Neural cell (in vitro differentiated cells): ENCODE data around the gene HDAC9. TPM values are rescaled to one million over a fixed set of nuclear protein-coding genes. Genes with fewer than 3 reads are reported as not detected.

ENCODE experiments used
- H2AFZ ChIP-seq: fragments of 200-600, 300-800 bp; sonication (generic), shearing (Covaris generic); 2 replicates; pipeline ENCODE4 v1.6.0; 2014; ENCODE audit warnings: low read depth, mild to moderate bottlenecking, antibody characterized with exemption, low read length, moderate library complexity
- H3F3A ChIP-seq: fragments of 200-600 bp; shearing (Covaris generic); 2 replicates; pipeline ENCODE4 v1.6.1; 2016; ENCODE audit warnings: mild to moderate bottlenecking, moderate library complexity, mixed read lengths, antibody characterized with exemption, low read length; ENCODE audit not compliant: insufficient read depth, poor library complexity, severe bottlenecking
- H3K27ac ChIP-seq: fragments of 200-600, 300-800 bp; sonication (generic), shearing (Covaris generic); 2 replicates; pipeline ENCODE4 v1.5.1; 2014; ENCODE audit warnings: mild to moderate bottlenecking, low read length, moderate library complexity
- H3K27me3 ChIP-seq: fragments of 300-800, 200-600 bp; sonication (generic), shearing (Covaris generic); 2 replicates; pipeline ENCODE4 v1.6.0; 2014; ENCODE audit warnings: mild to moderate bottlenecking, low read depth, low read length, moderate library complexity; ENCODE audit not compliant: insufficient read depth
- H3K36me3 ChIP-seq: fragments of 300-800, 200-600 bp; sonication (generic), shearing (Covaris generic); 2 replicates; pipeline ENCODE4 v1.5.1; 2014; ENCODE audit warnings: mild to moderate bottlenecking, antibody characterized with exemption, low read length, moderate library complexity; ENCODE audit not compliant: insufficient read depth
- H3K4me2 ChIP-seq: fragments of 300-800, 200-600 bp; sonication (generic), shearing (Covaris generic); 2 replicates; pipeline ENCODE4 v1.6.0; 2014; ENCODE audit warnings: mild to moderate bottlenecking, low read length
- H3K4me3 ChIP-seq: fragments of 300-800, 200-600 bp; sonication (generic), shearing (Covaris generic); 2 replicates; pipeline ENCODE4 v1.5.1; 2014; ENCODE audit warnings: mild to moderate bottlenecking, low read length, moderate library complexity
- H3K79me2 ChIP-seq: fragments of 200-600 bp; shearing (Covaris generic); replicated peaks from 2 replicates; pipeline ENCODE4 v1.6.0; 2014; ENCODE audit warnings: mild to moderate bottlenecking, low read length, moderate library complexity; ENCODE audit not compliant: insufficient read depth
- H3K9ac ChIP-seq: fragments of 300-800, 200-600 bp; sonication (generic), shearing (Covaris generic); 2 replicates; pipeline ENCODE4 v1.6.1; 2016; ENCODE audit warnings: mild to moderate bottlenecking, low read length, mixed read lengths
- H3K9me2 ChIP-seq: fragments of 200-600 bp; shearing (Covaris generic); 2 replicates; pipeline ENCODE4 v1.6.1; 2016; ENCODE audit warnings: mild to moderate bottlenecking, low read length, mixed read lengths; ENCODE audit not compliant: insufficient read depth
- H3K9me3 ChIP-seq: fragments of 200-600, 300-800 bp; sonication (generic), shearing (Covaris generic); 2 replicates; pipeline ENCODE4 v1.6.1; 2016; ENCODE audit warnings: mild to moderate bottlenecking, mixed run types, low read length, moderate library complexity, mixed read lengths
- H4K20me1 ChIP-seq: fragments of 200-600 bp; shearing (Covaris generic); 2 replicates; pipeline ENCODE4 v1.6.1; 2016; ENCODE audit warnings: mild to moderate bottlenecking, mixed run types; ENCODE audit not compliant: insufficient read depth
- EP300 ChIP-seq: fragments of 450-650 bp; conservative IDR thresholded peaks from 2 replicates; pipeline ENCODE4 v1.6.1; 2014; ENCODE audit warnings: antibody characterized with exemption, mild to moderate bottlenecking, moderate library complexity; ENCODE audit not compliant: poor library complexity, severe bottlenecking
- EZH2 ChIP-seq: fragments of 200-600, 300-800 bp; shearing (Covaris generic), sonication (generic); IDR thresholded peaks from 2 replicates; pipeline ENCODE4 v1.6.1; 2014; ENCODE audit warnings: antibody characterized with exemption, low read length, borderline replicate concordance, mild to moderate bottlenecking; ENCODE audit not compliant: insufficient read depth, poor library complexity, severe bottlenecking
- MXI1 ChIP-seq: fragments of 450-650 bp; conservative IDR thresholded peaks from 2 replicates; pipeline ENCODE4 v1.6.1; 2014; ENCODE audit warnings: antibody characterized with exemption, mild to moderate bottlenecking; ENCODE audit not compliant: poor library complexity, severe bottlenecking
- POLR2AphosphoS5 ChIP-seq: IDR thresholded peaks from 2 replicates; pipeline ENCODE4 v1.6.1; 2012
- RAD21 ChIP-seq: fragments of 450-650 bp; conservative IDR thresholded peaks from 2 replicates; pipeline ENCODE4 v1.6.1; 2014; ENCODE audit warnings: antibody characterized with exemption, mild to moderate bottlenecking, moderate library complexity
- REST ChIP-seq: IDR thresholded peaks from 2 replicates; pipeline ENCODE4 v1.6.1; 2012; ENCODE audit warnings: borderline replicate concordance
- SMC3 ChIP-seq: fragments of 450-650 bp; conservative IDR thresholded peaks from 2 replicates; pipeline ENCODE4 v1.6.1; 2014; ENCODE audit warnings: antibody characterized with exemption, mild to moderate bottlenecking, moderate library complexity; ENCODE audit not compliant: poor library complexity
- TAF1 ChIP-seq: IDR thresholded peaks from 2 replicates; pipeline ENCODE4 v1.6.1; 2012; ENCODE audit warnings: low read depth
- polyA plus RNA-seq: library from polyadenylated mRNA; depleted of rRNA; stranded (reverse); fragments of >200 nt; gene quantifications from 2 replicates; pipeline ENCODE4 v1.2.3, GENCODE V29; 2014
- TF ChIP-seq, protein P1 (sequence below): fragments of 450-650 bp; IDR thresholded peaks from 2 replicates; pipeline ENCODE4 v1.5.1; 2014; ENCODE audit warnings: antibody characterized with exemption, mild to moderate bottlenecking, moderate library complexity; ENCODE audit not compliant: poor library complexity, severe bottlenecking

The HDAC9 gene
- polyA plus RNA-seq, 1 donor from 2014 or later = 15.9 TPM

GRCh38 chr7:18792871-18793595 lies 297.5 kb downstream of the HDAC9 start:
- Histone ChIP-seq H4K20me1 (no peaks in the 10 kb centered on the region), H3K9ac (no peak overlapping the region), H2AFZ (no peak overlapping the region), H3K36me3 (no peaks in the 10 kb centered on the region), H3K27me3 (no peaks in the 10 kb centered on the region), H3F3A (no peaks in the 10 kb centered on the region), H3K27ac (no peak overlapping the region), H3K9me2 (no peaks in the 10 kb centered on the region), H3K79me2 (no peaks in the 10 kb centered on the region), H3K4me2 (no peak overlapping the region), H3K4me3 (no peak overlapping the region), H3K9me3 (no peaks in the 10 kb centered on the region)
- TF ChIP-seq, protein P1, sequence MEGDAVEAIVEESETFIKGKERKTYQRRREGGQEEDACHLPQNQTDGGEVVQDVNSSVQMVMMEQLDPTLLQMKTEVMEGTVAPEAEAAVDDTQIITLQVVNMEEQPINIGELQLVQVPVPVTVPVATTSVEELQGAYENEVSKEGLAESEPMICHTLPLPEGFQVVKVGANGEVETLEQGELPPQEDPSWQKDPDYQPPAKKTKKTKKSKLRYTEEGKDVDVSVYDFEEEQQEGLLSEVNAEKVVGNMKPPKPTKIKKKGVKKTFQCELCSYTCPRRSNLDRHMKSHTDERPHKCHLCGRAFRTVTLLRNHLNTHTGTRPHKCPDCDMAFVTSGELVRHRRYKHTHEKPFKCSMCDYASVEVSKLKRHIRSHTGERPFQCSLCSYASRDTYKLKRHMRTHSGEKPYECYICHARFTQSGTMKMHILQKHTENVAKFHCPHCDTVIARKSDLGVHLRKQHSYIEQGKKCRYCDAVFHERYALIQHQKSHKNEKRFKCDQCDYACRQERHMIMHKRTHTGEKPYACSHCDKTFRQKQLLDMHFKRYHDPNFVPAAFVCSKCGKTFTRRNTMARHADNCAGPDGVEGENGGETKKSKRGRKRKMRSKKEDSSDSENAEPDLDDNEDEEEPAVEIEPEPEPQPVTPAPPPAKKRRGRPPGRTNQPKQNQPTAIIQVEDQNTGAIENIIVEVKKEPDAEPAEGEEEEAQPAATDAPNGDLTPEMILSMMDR = no peak
- TF ChIP-seq MXI1 = no peak
- TF ChIP-seq EZH2 = no peak
- no peak for TF ChIP-seq RAD21
- TF ChIP-seq POLR2AphosphoS5 = no peak
- TF ChIP-seq REST = no peak
- no peak for TF ChIP-seq SMC3
- TF ChIP-seq EP300 = no peak
- no peak for TF ChIP-seq TAF1

DNA sequence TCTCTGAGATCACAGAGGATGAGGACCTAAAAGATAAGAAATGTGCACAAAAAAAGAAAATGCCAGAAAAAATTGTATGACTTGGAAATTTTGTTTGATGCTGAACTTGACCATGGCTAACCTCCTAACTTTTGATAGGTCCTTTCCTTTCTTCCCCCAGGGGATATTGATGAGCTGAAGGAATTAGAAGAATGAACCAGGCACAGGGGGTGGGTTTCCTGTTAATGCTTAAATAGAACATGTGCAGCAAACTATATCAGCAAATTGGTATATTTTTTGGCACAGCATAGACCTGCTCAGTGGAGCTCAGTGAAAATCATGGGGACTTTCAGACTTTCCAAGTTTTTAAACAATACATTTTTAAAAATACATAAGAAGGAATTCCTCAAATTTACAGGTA lies 300.7 kb downstream of the HDAC9 start:
- no peak overlapping the region for H3K9ac ChIP-seq
- H3K4me3 ChIP-seq = no peak overlapping the region
- no peaks in the 10 kb centered on the region for H3K36me3 ChIP-seq
- no peaks in the 10 kb centered on the region for H3F3A ChIP-seq
- no peaks in the 10 kb centered on the region for H4K20me1 ChIP-seq
- no peak overlapping the region for H2AFZ ChIP-seq
- H3K79me2 ChIP-seq = no peaks in the 10 kb centered on the region
- no peak overlapping the region for H3K4me2 ChIP-seq
- no peaks in the 10 kb centered on the region for H3K9me2 ChIP-seq
- no peak overlapping the region for H3K27ac ChIP-seq
- TF ChIP-seq EZH2 (no peak), TAF1 (no peak)
- H3K9me3 ChIP-seq = no peaks in the 10 kb centered on the region
- H3K27me3 ChIP-seq = no peaks in the 10 kb centered on the region
